Mucosa of rectum (tissue), 2 donors: ENCODE data around the gene GATAD1.

Source experiments
- H3K27ac ChIP-seq, 2 donors: one replicate each; pipeline ENCODE4 v1.7.0; 2013; ENCODE audit warnings: inconsistent platforms in 2 of 2, low read depth in 2 of 2, low read length in 2 of 2
- H3K27me3 ChIP-seq, 2 donors: one replicate each; pipeline ENCODE4 v1.7.0; 2013; ENCODE audit warnings: low read length in 2 of 2; ENCODE audit not compliant: control insufficient read depth in 2 of 2, insufficient read depth in 2 of 2
- H3K36me3 ChIP-seq, 2 donors: one replicate each; pipeline ENCODE4 v1.7.0; 2013; ENCODE audit warnings: low read length in 2 of 2; ENCODE audit not compliant: control insufficient read depth in 2 of 2, insufficient read depth in 2 of 2
- H3K4me1 ChIP-seq, 2 donors: one replicate each; pipeline ENCODE4 v1.7.0; 2013; ENCODE audit warnings: low read length in 2 of 2, mild to moderate bottlenecking in 1 of 2; ENCODE audit not compliant: control insufficient read depth in 2 of 2, insufficient read depth in 2 of 2
- H3K4me3 ChIP-seq, 2 donors: one replicate each; pipeline ENCODE4 v1.7.0; 2013; ENCODE audit warnings: low read length in 2 of 2
- H3K9ac ChIP-seq, 2 donors: one replicate each; pipeline ENCODE4 v1.7.0; 2013; ENCODE audit warnings: low read length in 2 of 2, low read depth in 1 of 2, mild to moderate bottlenecking in 1 of 2
- H3K9me3 ChIP-seq, 2 donors: one replicate each; pipeline ENCODE4 v1.7.0; 2013; ENCODE audit warnings: low read length in 2 of 2; ENCODE audit not compliant: control insufficient read depth in 2 of 2
- donor health status: healthy.
- donor health status: Normal muscosa, but diverticular disease.

Gene GATAD1

DNA sequence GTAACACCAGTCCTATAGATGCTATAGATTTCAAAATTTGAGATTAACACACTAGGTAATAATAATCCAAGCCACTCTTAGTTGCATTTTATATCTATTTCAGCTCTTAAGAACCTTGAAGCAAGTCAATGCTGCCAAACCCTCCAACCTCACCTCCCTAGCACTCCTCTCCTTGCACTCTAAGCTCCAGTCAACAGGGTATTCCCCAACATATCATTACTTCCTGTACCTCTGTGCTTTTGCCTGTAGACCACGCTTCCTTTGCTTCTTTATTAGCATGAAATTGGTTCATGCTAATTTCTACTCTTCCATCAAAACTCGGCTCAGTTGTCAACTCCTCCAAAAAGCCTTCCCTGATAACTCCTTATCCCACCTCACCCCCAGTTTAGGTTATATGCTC, 56.5 kb downstream of the GATAD1 start:
- H3K4me1 ChIP-seq: no peaks in the 10 kb centered on the region
- no peak overlapping the region for H3K9ac ChIP-seq
- no peaks in the 10 kb centered on the region for H3K27me3 ChIP-seq
- peaks cover 30 to 41% of the 10 kb centered on the region in 2 donors for H3K36me3 ChIP-seq
- H3K4me3 ChIP-seq: no peak overlapping the region
- no peak overlapping the region for H3K27ac ChIP-seq
- H3K9me3 ChIP-seq: no peaks in the 10 kb centered on the region

- H3K9ac ChIP-seq: no peak overlapping the region
- no peaks in the 10 kb centered on the region for H3K27me3 ChIP-seq
- peaks cover 26 to 33% of the 10 kb centered on the region in 2 donors for H3K36me3 ChIP-seq
- no peak overlapping the region for H3K27ac ChIP-seq
- no peak overlapping the region for H3K4me3 ChIP-seq
- no peaks in the 10 kb centered on the region for H3K4me1 ChIP-seq
- no peaks in the 10 kb centered on the region for H3K9me3 ChIP-seq
Measured at GRCh38 chr7:92504563-92504962, 57.3 kb downstream of the GATAD1 start.

DNA sequence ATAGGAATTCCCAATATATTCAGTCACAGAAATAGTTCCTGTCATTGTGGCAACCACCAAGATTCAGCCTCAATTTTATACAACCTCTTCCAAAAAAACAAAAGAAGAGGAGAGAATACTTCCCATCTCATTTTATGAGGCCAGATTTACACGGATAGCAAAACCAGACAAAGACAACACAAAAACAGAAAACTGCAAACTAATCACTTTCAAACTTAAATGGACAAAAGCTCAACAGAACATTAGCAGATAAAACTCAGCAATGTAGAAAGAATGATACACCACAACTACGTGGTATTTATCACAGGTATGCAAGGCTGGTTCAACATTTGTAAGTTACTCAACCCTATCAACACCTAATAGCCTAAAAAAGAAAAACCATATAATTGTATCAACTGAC, 59.1 kb downstream of the GATAD1 start:
- Histone ChIP-seq H3K36me3 (peaks cover 17 to 24% of the 10 kb centered on the region in 2 donors), H3K9me3 (no peaks in the 10 kb centered on the region), H3K4me3 (no peak overlapping the region), H3K27ac (no peak overlapping the region), H3K27me3 (no peaks in the 10 kb centered on the region), H3K9ac (no peak overlapping the region), H3K4me1 (no peaks in the 10 kb centered on the region)

- Histone ChIP-seq H3K36me3 (peaks cover 8 to 14% of the 10 kb centered on the region in 2 donors), H3K4me3 (no peak overlapping the region), H3K9ac (no peak overlapping the region)
Measured at GRCh38 chr7:92508946-92509345, 61.7 kb downstream of the GATAD1 start.

More at GRCh38 chr7:92508946-92509345, 61.7 kb downstream of the GATAD1 start:
- no peaks in the 10 kb centered on the region for H3K9me3 ChIP-seq
- no peak overlapping the region for H3K27ac ChIP-seq
- no peaks in the 10 kb centered on the region for H3K27me3 ChIP-seq
- H3K4me1 ChIP-seq: no peaks in the 10 kb centered on the region
